Muscle layer of colon (tissue), 2 donors: Measurements from ENCODE around the gene CLEC2L.
"Not testable (repeated sequence)": the region's sequence is repeated elsewhere in the genome, so short reads cannot be mapped to it uniquely, and the experiment has no call there.

Experiments
- H3K27ac ChIP-seq: one replicate; pipeline ENCODE4 v1.7.0; 2013; ENCODE audit warnings: low read depth, mild to moderate bottlenecking, low read length, moderate library complexity
- H3K27me3 ChIP-seq, 2 donors: one replicate each; pipeline ENCODE4 v1.7.0; 2013; ENCODE audit warnings: low read length in 2 of 2, mild to moderate bottlenecking in 2 of 2; ENCODE audit not compliant: insufficient read depth in 2 of 2, control insufficient read depth in 1 of 2
- H3K36me3 ChIP-seq: one replicate; pipeline ENCODE4 v1.7.0; 2013; ENCODE audit warnings: mild to moderate bottlenecking, low read length; ENCODE audit not compliant: insufficient read depth
- H3K4me1 ChIP-seq: one replicate; pipeline ENCODE4 v1.7.0; 2013; ENCODE audit warnings: mild to moderate bottlenecking, low read length; ENCODE audit not compliant: insufficient read depth
- H3K4me3 ChIP-seq, 2 donors: one replicate each; pipeline ENCODE4 v1.7.0; 2013; ENCODE audit warnings: low read length in 2 of 2, low read depth in 1 of 2, mild to moderate bottlenecking in 1 of 2, moderate library complexity in 1 of 2
- H3K9ac ChIP-seq: one replicate; pipeline ENCODE4 v1.7.0; 2013; ENCODE audit warnings: low read length
- H3K9me3 ChIP-seq: one replicate; pipeline ENCODE4 v1.7.0; 2013; ENCODE audit warnings: mild to moderate bottlenecking, low read length
- donor health status: abdominal sarcoma.
- donor health status: Adenocarcinoma of cecum.

CLEC2L gene

DNA sequence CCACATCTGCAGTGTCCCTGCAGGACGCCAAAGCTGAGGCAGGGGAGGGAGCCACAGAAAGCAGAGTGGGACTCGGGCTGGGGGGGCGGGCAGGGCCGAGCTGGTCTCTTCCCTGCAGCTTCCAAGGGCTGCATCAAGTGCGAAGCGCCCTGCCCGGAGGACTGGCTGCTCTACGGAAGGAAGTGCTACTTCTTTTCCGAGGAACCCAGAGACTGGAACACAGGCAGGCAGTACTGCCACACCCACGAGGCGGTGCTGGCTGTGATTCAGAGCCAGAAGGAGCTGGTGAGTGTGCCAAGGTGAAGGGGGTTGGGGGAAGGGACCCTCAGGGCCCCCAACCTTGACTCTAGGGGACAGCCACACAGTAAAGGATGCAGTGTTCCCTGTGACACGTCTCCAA lies 16.7 kb downstream of the CLEC2L start:
- Histone ChIP-seq H3K4me3 (no peak overlapping the region), H3K9ac (no peak overlapping the region), H3K4me1 (no peaks in the 10 kb centered on the region), H3K27ac (no peak overlapping the region), H3K9me3 (no peaks in the 10 kb centered on the region), H3K27me3 (no peaks in the 10 kb centered on the region), H3K36me3 (no peaks in the 10 kb centered on the region)

DNA sequence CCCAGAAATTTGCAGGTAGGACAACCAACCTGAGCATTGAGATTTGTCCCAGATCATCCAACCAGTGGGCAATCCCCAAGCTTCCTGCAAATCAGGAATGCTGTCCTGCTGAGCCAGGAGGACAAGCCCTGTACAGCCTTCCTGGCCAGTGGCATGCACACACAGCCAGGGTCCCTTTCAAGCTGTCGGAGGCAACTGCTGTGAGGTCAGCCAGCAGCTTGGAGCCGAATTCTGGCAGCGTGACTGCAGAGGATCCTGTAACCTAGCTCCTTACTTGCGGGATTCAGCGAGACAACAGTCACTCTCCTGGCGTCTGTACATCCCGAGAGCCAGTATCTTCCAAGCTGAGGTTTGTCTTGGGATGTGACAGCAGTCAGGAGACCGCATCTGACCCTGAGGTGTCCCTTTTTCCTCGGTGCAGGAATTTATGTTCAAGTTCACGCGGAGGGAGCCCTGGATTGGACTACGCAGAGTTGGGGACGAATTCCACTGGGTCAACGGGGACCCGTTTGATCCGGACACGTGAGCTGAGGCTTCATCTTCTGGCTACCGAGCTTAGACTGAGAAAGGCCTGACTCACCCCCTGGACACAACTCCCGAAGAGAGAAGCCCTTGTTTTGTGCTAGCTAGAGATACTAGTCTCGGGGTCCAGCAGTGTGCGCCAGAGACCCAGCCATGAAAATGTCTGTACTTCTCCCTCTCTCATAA lies 18.3 kb downstream of the CLEC2L start:
- H3K36me3 ChIP-seq = no peaks in the 10 kb centered on the region
- H3K27ac ChIP-seq = no peak overlapping the region
- no peaks in the 10 kb centered on the region for H3K4me1 ChIP-seq
- H3K27me3 ChIP-seq = no peaks in the 10 kb centered on the region
- H3K9ac ChIP-seq = no peak overlapping the region
- no peaks in the 10 kb centered on the region for H3K9me3 ChIP-seq
- no peak overlapping the region for H3K4me3 ChIP-seq

DNA sequence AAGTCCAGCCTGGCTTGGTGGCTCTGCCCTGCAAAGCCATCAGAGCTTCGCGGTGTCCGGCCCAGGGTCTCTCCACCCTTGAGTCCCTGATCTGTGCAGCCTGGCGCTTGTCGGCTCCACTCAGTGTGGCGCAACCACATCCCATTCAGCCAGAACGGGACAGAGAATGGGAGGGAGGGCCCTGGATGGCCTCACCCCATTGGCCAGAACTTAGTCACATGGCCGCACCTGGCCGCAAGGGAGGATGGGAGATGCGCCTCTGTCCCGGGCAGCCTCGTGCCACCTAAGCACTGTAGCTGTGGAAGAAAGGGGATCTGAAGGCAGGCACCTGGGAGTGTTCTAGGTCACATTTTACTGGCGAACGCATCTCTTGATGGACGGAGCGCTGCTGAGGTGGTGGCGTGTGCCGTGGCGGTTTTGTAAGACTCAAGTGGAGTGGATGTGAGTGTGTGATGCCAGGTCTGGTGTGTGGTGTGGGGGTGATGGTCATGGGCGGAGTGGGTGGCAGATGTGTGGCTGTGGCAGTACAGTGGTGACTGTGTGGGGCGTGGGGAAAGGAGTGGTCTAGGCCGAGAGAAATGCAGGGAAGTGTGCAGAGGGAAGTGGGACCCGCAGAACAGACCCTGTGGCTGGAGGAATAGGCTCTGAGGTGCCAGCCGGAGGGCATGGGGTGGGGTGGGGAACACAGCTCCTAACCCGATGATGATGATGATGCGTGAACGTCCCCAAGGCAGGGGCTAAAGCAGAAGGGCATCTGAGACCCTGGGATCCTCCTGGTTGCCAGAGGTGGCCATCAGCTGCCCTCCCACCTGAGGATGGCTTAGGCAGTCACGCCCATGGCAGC lies 19.0 kb downstream of the CLEC2L start:
- Histone ChIP-seq H3K9ac (no peak overlapping the region), H3K4me1 (no peaks in the 10 kb centered on the region), H3K27me3 (no peaks in the 10 kb centered on the region), H3K9me3 (no peaks in the 10 kb centered on the region), H3K4me3 (no peak overlapping the region), H3K36me3 (no peaks in the 10 kb centered on the region), H3K27ac (no peak overlapping the region)

DNA sequence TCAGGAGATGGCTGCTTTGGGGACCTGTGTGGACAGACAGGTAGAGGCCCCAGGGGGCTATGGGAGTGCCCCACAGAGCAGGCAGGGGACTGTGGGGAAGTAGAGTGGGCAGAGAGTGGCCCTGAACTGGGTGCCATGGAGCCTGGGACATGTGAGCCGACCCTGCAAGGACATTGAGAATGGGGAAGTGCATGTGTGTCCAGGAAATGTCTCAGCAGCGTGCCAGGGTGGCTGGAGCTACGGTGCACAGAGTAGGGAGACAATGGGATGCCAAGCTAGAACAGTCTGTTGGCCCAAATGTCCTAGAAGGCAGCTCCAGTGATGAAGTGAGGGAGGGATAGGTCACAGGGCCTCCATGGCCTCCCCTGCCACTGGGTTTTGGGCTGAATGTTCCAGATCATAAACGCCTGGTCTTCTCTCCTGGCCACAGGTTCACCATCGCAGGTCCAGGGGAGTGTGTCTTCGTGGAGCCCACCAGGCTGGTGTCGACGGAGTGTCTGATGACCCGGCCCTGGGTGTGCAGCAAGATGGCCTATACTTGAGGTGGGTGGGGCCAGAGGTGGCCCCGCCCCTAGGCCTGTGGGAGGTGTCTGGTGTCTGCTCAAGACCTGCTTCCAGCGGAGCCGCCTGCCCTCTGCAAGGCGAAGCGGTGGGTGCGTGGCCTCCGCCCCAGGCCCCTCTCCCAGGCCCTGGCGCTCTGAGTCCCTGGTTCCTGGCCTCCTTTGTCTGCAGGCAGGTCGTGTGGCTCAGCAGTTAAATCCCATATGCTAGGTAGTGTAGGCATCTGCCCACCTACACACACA lies 20.5 kb downstream of the CLEC2L start:
- no peaks in the 10 kb centered on the region for H3K27me3 ChIP-seq
- no peak overlapping the region for H3K4me3 ChIP-seq
- H3K36me3 ChIP-seq = no peaks in the 10 kb centered on the region
- H3K27ac ChIP-seq = no peak overlapping the region
- no peaks in the 10 kb centered on the region for H3K9me3 ChIP-seq
- no peak overlapping the region for H3K9ac ChIP-seq
- no peaks in the 10 kb centered on the region for H3K4me1 ChIP-seq

DNA sequence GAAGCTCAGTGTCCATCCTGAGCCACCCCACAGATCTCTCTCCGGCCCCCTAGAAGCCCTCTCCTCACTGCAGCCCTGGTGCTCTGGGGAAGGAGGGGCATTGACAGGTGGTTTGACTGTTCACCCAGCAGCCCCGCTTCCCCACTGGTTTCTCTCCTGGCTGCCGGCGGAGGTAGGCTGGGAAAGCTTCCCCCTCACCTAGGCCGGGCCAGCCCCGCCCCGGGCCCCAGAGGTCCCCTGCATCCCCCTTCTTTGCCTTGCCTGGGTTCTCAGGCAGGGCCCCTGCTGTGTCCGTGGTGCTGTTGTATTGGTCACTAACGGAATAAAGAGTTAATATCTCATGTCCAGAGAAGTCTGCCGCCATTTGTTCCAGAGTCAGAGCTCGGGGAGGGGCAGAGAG lies 21.2 kb downstream of the CLEC2L start:
- H3K27ac ChIP-seq = no peak overlapping the region
- no peaks in the 10 kb centered on the region for H3K4me1 ChIP-seq
- no peaks in the 10 kb centered on the region for H3K27me3 ChIP-seq
- H3K9ac ChIP-seq = no peak overlapping the region
- H3K4me3 ChIP-seq = no peak overlapping the region
- no peaks in the 10 kb centered on the region for H3K36me3 ChIP-seq
- H3K9me3 ChIP-seq = no peaks in the 10 kb centered on the region

DNA sequence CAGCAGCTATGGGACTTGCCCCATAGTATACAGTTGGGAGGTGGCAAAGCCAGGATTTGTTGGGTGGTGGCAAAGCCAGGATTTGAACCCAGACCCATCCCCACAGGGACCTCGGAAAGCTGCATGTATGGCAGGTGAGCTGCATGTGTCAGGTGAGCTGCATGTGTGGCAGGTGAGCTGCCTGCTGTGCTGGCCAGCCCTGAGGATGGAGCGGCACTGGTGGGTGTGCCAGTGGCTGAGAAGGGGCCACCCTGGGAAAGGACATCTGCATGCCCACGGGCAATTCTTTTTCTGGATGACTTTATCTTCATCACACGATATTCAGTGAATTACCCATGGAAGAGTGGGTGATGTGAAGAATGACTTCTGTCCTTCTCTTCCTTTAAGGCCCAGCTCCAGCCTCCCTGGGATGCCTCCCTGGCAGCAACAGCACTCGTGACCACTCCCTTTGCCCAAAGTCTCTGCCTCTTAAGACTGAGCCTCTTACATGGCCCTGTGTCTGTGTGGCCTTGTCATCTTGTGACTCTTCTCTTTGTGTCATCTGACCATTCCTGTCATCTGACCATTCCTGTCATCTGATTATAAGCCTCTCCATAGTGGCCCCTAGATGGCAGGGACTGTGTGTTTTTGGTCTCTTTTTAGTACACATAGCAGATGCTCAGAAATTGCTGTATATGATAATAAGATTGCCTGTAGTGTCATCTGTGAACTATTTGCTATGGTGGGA lies 25.0 kb downstream of the CLEC2L start:
- no peak overlapping the region for H3K9ac ChIP-seq
- no peak overlapping the region for H3K27ac ChIP-seq
- H3K9me3 ChIP-seq = no peaks in the 10 kb centered on the region
- H3K27me3 ChIP-seq = no peaks in the 10 kb centered on the region
- no peak overlapping the region for H3K4me3 ChIP-seq
- no peaks in the 10 kb centered on the region for H3K36me3 ChIP-seq
- H3K4me1 ChIP-seq = no peaks in the 10 kb centered on the region

DNA sequence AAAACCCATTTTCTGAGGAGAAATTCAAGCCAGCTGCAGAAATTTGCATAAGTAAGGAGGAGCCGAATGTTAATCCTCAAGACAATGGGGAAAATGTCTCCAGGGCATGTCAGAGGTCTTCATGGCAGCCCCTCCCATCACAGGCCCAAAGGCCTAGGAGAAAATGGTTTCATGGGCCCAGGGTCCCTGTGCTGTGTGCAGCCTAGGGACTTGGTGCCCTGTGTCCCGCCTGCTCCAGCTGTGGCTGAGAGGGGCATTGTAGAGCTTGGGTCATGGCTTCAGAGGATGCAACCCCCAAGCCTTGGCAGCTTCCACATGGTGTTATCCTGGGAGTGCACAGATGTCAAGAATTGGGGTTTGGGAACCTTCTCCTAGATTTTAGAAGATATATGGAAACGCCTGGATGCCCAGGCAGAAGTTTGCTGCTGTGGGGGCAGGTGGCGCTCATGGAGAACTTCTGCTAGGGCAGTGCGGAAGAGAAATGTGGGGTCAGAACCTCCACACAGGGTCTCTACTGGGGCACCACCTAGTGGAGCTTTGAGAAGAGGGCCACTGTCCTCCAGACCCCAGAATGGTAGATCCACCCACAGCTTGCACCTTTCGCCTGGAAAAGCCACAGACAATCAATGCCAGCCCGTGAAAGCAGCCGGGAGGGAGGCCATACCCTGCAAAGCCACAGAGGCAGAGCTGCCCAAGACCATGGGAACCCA lies 30.7 kb downstream of the CLEC2L start:
- H3K27ac ChIP-seq, H3K27me3 ChIP-seq, H3K9ac ChIP-seq, H3K36me3 ChIP-seq, H3K4me1 ChIP-seq, H3K4me3 ChIP-seq, H3K9me3 ChIP-seq: not testable (repeated sequence)

DNA sequence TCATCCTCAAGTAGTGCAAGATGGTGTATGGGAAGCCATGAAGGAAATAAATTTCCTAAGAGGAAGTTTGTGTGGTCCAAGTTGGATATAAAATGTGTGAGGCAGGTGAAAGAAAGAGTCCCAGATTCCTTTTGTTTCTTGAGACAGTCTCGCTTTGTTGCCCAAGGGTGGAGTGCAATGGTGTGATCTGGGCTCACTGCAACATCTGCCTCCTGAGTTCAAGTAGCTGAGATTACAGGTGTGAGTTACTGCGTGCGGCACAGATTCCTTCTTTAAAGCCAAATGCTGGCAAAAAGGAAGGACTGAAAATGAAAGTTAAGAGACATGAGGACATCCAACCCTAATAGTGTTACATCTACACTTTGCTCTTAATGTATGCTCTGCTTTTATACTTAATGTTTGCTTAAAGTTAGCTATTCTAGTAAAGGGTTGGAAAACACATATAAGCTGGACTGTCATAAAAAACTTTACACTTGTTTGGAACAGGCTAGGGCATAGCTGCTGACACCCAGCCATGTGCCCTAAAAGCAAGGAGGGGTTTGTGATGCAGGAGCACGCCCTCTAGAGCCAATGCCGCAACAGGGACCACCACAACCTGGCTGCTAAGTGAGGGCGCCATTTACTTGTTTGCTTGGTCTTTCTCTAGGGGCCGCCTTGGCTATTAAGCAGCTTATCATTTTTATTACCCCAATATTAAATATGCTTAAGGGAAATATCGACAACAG lies 34.5 kb downstream of the CLEC2L start:
- H3K9ac ChIP-seq = no peak overlapping the region
- H3K9me3 ChIP-seq = no peaks in the 10 kb centered on the region
- H3K4me1 ChIP-seq = no peaks in the 10 kb centered on the region
- no peaks in the 10 kb centered on the region for H3K27me3 ChIP-seq
- no peaks in the 10 kb centered on the region for H3K36me3 ChIP-seq
- no peak overlapping the region for H3K27ac ChIP-seq
- no peak overlapping the region for H3K4me3 ChIP-seq

DNA sequence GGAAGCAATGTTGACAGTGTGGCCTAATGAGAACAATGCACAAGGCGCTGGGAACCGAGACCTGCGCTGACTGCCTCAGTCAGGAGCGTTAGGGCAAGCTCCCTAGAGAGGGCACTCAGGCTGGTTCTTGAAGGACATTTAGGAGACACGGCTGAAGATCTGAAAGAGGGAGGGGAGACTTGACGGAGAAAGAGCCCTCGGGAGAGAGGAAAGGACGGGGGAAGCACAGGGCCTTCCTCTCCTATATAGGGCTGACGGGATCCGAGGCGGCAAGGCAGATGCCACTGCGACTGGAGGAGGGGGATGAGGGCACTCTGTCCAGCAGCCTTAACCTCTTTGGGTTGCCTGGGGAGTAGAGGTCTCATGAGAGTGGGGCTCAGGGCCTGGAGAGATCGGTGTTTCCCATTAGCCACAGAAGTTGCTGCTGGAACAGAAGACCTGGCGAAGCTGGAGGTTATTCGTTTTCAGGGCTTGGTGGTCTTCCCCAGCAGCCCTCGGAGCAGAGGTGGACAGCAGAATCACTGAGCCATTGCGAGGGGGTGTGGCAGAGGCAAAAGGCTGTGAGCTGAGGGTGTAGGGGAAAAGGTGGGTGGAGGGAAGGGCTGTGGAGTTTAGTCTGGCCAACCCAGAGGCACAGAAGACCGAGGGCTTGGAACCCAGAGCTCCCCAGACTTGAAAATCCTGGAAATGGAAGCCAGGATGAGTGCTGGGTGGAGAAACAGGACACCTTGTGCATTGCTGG lies 36.0 kb downstream of the CLEC2L start:
- no peaks in the 10 kb centered on the region for H3K4me1 ChIP-seq
- no peak overlapping the region for H3K9ac ChIP-seq
- no peaks in the 10 kb centered on the region for H3K36me3 ChIP-seq
- H3K4me3 ChIP-seq = no peak overlapping the region
- H3K27ac ChIP-seq = no peak overlapping the region
- no peaks in the 10 kb centered on the region for H3K9me3 ChIP-seq
- H3K27me3 ChIP-seq = no peaks in the 10 kb centered on the region

DNA sequence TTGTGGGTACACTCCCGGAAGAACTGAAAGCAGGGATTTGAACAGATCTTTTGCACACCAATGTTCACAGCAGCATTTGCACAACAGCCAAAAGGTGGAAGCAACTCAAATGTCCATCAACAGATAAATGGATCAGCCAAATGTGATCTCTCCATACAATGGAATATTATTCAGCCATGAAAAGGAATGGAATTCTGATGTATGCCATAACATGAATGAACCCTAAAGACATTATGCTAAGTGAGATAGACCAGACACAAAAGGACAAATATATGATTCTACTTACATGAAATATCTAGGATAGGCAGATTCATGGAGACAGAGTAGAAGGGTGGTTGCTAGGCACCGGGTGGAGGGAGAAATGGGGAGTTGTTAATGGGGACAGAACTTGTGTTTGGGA lies 36.7 kb downstream of the CLEC2L start:
- Histone ChIP-seq H3K36me3 (no peaks in the 10 kb centered on the region), H3K27ac (no peak overlapping the region), H3K9me3 (no peaks in the 10 kb centered on the region), H3K4me3 (no peak overlapping the region), H3K9ac (no peak overlapping the region), H3K4me1 (no peaks in the 10 kb centered on the region), H3K27me3 (no peaks in the 10 kb centered on the region)
